ENCODE measurements around the gene GFPT2. TPM values are rescaled to one million over a fixed set of nuclear protein-coding genes. Genes with fewer than 3 reads are reported as not detected.

GFPT2 gene
- total RNA-seq, 2 donors from 2014 or later: 3.9 to 17.5 TPM

DNA sequence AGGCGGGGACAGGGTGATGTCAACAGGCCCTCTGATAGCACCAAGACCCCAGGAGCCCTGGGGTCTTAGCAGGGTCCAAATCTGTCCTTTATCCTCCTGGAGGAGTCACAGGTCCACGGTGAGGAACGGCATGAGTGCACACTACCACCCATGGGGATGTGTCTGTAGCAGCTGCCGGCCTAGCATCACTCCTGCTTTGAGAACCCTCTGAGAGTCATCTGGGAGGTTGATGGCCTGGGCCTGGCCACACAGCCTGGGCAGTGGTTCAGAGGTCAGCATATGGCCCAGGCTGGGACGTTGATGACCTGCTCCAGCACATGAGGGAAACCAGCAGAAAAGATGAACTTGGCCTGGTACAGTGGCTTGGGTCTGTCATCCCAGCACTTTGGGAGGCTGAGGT is 1.8 kb upstream of the GFPT2 start:
- intact Hi-C loops (cut with DNase I): no loop called here
- Histone ChIP-seq H3K4me1 (peaks cover 25% of the 10 kb centered on the region), H3K27ac (no peak overlapping the region), H3K36me3 (replicated peaks in 1 of 2; ENCODE audit: insufficient read depth in 1 of 2, low read depth in 2 of 2) (no peaks in the 10 kb centered on the region), H3K9me3 (no peaks in the 10 kb centered on the region), H3K27me3 (no peaks in the 10 kb centered on the region), H3K4me3 (no peak overlapping the region)
- WGBS, 2 donors: 80 to 97% methylated on average over 1 to 5 of the region's 5 CpGs
- TF ChIP-seq POLR2A (IDR thresholded peaks at IDR 0.05): no peak
- TF ChIP-seq, protein P1, sequence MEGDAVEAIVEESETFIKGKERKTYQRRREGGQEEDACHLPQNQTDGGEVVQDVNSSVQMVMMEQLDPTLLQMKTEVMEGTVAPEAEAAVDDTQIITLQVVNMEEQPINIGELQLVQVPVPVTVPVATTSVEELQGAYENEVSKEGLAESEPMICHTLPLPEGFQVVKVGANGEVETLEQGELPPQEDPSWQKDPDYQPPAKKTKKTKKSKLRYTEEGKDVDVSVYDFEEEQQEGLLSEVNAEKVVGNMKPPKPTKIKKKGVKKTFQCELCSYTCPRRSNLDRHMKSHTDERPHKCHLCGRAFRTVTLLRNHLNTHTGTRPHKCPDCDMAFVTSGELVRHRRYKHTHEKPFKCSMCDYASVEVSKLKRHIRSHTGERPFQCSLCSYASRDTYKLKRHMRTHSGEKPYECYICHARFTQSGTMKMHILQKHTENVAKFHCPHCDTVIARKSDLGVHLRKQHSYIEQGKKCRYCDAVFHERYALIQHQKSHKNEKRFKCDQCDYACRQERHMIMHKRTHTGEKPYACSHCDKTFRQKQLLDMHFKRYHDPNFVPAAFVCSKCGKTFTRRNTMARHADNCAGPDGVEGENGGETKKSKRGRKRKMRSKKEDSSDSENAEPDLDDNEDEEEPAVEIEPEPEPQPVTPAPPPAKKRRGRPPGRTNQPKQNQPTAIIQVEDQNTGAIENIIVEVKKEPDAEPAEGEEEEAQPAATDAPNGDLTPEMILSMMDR (IDR thresholded peaks at IDR 0.05): no peak
- no peak for ATAC-seq
- no peak for DNase-seq

DNA sequence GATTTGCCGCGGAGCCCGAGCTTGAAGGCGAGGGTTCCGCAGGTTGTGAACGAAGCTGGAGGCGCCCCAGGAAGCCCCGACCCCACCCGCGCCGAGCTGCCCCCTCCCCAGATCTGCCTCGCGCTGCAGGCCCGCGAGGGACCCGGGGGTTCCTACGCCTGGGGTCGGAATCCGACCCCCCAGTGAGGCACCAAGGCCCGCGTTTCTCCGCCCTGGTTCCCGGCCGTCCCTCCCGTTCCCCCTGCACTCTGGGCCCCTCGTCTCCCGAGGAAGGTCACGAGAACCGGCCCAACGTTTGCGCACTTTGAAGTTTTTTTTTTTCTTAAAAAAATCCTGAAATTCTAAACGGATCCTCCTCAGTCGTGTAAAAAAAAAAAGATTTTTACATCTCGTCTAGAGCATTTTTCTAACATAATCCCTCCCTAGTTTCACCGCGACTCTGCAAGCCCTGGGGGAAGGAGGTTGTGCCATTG is 880 bp upstream of the GFPT2 start:
- Histone ChIP-seq H3K27ac (no peak overlapping the region), H3K4me3 (peak overlapping the region in 1 of 2 donors; percentile 36), H3K27me3 (no peaks in the 10 kb centered on the region)

DNA sequence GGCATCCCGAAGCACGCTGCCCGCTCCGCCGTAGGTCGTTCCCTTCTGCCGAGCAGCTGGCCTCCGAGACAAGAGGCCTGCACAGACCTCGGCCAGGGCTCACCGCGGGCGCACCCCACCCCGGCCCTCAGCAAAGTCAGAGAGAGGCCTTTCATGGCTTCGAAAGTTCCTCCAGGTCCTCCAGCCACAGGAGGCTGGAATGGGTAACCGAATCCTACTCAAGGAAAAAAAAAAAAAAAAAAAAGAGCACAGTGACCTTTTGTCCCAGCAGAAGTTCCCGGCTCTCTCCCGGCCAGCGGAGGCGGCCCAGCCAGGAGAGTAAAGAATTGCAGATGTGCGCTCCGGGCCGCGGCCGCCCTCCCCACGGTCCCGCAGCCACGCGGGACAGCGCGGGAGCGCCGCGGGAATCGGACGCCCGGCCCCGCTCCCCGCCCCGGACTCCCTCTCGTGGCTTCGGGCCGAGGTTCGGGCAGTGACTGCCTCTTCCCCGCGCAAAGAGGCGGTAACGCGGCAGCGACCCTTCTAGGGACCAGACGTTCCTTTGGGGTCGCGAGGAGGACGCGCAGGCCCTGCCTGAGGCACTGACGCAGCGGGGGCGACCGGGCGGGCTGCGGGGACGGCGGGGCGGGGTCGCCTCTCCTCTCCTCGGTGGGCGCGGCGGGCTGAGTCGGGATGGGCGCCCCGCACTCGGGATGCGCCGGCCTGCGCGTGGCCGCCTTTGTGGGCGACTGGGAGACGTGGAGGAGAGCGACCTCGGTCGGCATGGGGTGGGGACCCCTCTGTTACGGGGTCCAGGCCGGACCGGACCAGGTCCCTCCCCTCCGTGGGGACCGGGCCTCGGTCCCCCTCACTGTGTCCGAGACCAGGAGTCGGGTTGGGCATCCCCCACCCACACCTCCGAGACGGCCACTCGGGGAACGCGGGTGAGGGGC is 754 bp downstream of the GFPT2 start:
- TF ChIP-seq POLR2A (IDR thresholded peaks at IDR 0.05): no peak
- TF ChIP-seq, protein P1 (IDR thresholded peaks at IDR 0.05): no peak
- H3K4me1 ChIP-seq: peaks cover 25% of the 10 kb centered on the region
- ATAC-seq (peak; percentile 15), DNase-seq (peak in 3 of 4 donors; percentile 44 to 55 (median 49))
- WGBS, 2 donors: 11 to 29% methylated on average over 36 to 92 of the region's 95 CpGs
- peak overlapping the region; percentile 36 to 43 for H3K4me3 ChIP-seq
- no peaks in the 10 kb centered on the region for H3K9me3 ChIP-seq
- no peaks in the 10 kb centered on the region for H3K27me3 ChIP-seq
- no peaks in the 10 kb centered on the region for H3K36me3 ChIP-seq (replicated peaks in 1 of 2; ENCODE audit: insufficient read depth in 1 of 2, low read depth in 2 of 2)
- H3K27ac ChIP-seq: peak overlapping the region in 2 of 4 donors; percentile 20 to 36
- intact Hi-C loops (cut with DNase I): no loop called here

More for the DNA sequence above, 880 bp upstream of the GFPT2 start:
- TF ChIP-seq, protein P1 (IDR thresholded peaks at IDR 0.05): no peak
- no peak for TF ChIP-seq POLR2A (IDR thresholded peaks at IDR 0.05)
- Histone ChIP-seq H3K9me3 (no peaks in the 10 kb centered on the region), H3K4me1 (peaks cover 25% of the 10 kb centered on the region), H3K36me3 (replicated peaks in 1 of 2; ENCODE audit: insufficient read depth in 1 of 2, low read depth in 2 of 2) (no peaks in the 10 kb centered on the region)
- WGBS, 2 donors: 4 to 10% methylated on average over 14 to 34 of the region's 36 CpGs
- DNase-seq (no peak), ATAC-seq (no peak)
- intact Hi-C loops (cut with DNase I): no loop called here

DNA sequence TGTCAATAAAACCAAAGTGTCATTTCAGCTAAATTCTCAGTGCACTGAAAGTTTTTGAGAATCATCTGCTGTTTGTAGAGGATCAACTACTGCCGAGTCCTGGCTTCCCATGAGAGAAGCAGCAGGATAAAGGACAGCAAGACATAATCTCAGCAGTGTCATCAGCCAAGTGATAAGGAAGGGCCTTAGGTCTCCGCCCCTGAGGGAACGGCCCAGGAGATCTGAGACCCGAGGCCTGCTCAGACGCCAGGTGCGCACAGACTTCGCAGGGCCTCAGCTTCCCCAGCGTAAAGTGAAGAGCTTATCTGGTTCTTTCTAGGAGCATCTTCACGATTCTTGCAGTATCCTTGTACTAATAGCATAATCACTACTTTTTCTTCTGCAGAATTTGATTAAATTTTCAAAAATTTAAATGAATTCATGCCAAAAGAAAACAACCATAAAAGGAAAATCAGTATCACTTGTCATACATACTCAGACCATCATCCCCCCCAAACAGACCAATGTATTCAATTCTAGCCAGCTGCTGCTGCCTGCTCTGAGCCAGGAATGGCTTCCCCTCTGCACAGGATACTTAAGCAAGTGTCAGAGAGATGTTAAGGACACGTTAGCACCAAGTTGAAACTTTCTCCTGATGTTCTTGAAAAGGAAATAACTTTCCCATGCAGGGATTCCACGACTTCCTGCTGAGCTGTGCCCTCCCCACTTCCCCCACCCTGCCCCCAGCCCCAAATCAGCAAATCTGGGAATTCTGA is 2.2 kb downstream of the GFPT2 start:
- 84 to 89% methylated on average over 11 of the region's 11 CpGs for WGBS, 2 donors
- H3K27me3 ChIP-seq: no peaks in the 10 kb centered on the region
- no peak for ATAC-seq
- H3K4me3 ChIP-seq: no peak overlapping the region
- no peak overlapping the region for H3K27ac ChIP-seq
- TF ChIP-seq, protein P1 (IDR thresholded peaks at IDR 0.05): no peak
- no peak for TF ChIP-seq POLR2A (IDR thresholded peaks at IDR 0.05)
- intact Hi-C loops (cut with DNase I): no loop called here
- no peaks in the 10 kb centered on the region for H3K36me3 ChIP-seq (replicated peaks in 1 of 2; ENCODE audit: insufficient read depth in 1 of 2, low read depth in 2 of 2)
- peaks cover 25% of the 10 kb centered on the region for H3K4me1 ChIP-seq
- H3K9me3 ChIP-seq: no peaks in the 10 kb centered on the region
- no peak for DNase-seq
